NT2/D1 (cell line): ENCODE measurements around the gene OR8G1.

Source experiments
- SUZ12 ChIP-seq: IDR thresholded peaks from 2 replicates; pipeline ENCODE4 v1.6.1; 2011; ENCODE audit not compliant: insufficient read length, insufficient read depth; ENCODE audit errors: extremely low read depth
- YY1 ChIP-seq: IDR thresholded peaks from 2 replicates; pipeline ENCODE4 v1.6.1; 2011; ENCODE audit not compliant: insufficient read length, insufficient read depth
- ZNF274 ChIP-seq: IDR thresholded peaks from 2 replicates; pipeline ENCODE4 v1.6.1; 2011; ENCODE audit warnings: mild to moderate bottlenecking, low read depth, low read length

DNA sequence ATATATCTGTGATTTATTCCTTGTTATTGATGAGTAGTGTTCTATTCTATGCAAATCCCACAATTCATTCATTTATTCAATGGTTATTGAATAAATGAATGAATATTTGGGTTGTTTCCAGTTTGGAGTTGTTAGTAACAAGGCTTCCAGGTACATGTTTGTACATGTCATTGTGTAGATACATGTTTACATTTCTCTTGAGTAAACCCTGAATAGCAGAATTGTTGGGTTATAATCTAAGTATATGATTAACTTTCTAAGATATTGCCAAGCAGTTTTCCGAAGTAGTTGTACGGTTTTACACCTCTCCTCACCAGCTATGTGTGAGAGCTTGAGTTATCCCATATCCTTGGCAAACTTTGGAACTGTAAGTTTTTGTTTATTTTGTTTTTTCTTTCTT is 18.5 kb upstream of the OR8G1 start:
- TF ChIP-seq ZNF274 (no peak), YY1 (no peak), SUZ12 (no peak)
